Thyroid gland (tissue), 4 donors: Measurements from ENCODE around the gene MTHFD1L. TPM values are rescaled to one million over a fixed set of nuclear protein-coding genes. Genes with fewer than 3 reads are reported as not detected.

Source experiments
- DNase-seq, 2 donors: peaks; one replicate each; pipeline ENCODE4 v3.0.0-alpha.2; 2019
- H3K27ac ChIP-seq, 3 donors: fragments of 200-600 bp; sonication (generic); 1 replicate in 2 of 3; 2 replicates in 1 of 3; pipeline ENCODE4 v1.5.1; 2016 to 2019; ENCODE audit warnings: mild to moderate bottlenecking in 1 of 3, moderate library complexity in 1 of 3
- H3K27me3 ChIP-seq: fragments of 200-600 bp; sonication (generic); one replicate; pipeline ENCODE4 v1.5.1; 2019
- H3K36me3 ChIP-seq, 2 donors: fragments of 200-600 bp; sonication (generic); one replicate each; pipeline ENCODE4 v1.5.1; 2016 to 2019
- H3K4me1 ChIP-seq, 2 donors: fragments of 200-600 bp; sonication (generic); one replicate each; pipeline ENCODE4 v1.5.1; 2017 to 2019
- H3K4me3 ChIP-seq, 3 donors: fragments of 200-600 bp; sonication (generic); replicated peaks in 1 of 3; 1 replicate in 2 of 3; 2 replicates in 1 of 3; pipeline ENCODE4 v1.5.1; 2016; ENCODE audit warnings: mild to moderate bottlenecking in 1 of 3
- H3K9me3 ChIP-seq: fragments of 200-600 bp; sonication (generic); one replicate; pipeline ENCODE4 v1.5.1; 2017
- CTCF ChIP-seq, 6 experiments: fragments of 200-600 bp in 3 of 6; fragments of 450-650 bp in 3 of 6; sonication (generic) in 3 of 6; IDR thresholded peaks; one replicate each; pipeline ENCODE4 v1.5.1; 2016 to 2019; ENCODE audit warnings: antibody characterized with exemption in 6 of 6, mild to moderate bottlenecking in 2 of 6, inconsistent platforms in 1 of 6, moderate library complexity in 1 of 6
- POLR2A ChIP-seq, 2 donors: fragments of 450-650 bp; IDR thresholded peaks; one replicate each; pipeline ENCODE4 v1.6.1; 2017; ENCODE audit warnings: antibody characterized with exemption in 2 of 2, mild to moderate bottlenecking in 2 of 2, moderate library complexity in 1 of 2
- WGBS, 2 donors: methylation state at CpG; one replicate each; pipeline ENCODE4 v1.1.5; 2017; 5-methylcytosine and 5-hydroxymethylcytosine counted together
- intact Hi-C: fragments of 100-400 bp; cut with DNase I; formaldehyde crosslinking; loops from one replicate; pipeline ENCODE4 v1.15.1; 2023
- total RNA-seq, 4 donors: library from RNA; depleted of rRNA; stranded (reverse); fragments of >200 nt; gene quantifications; one replicate each; pipeline ENCODE4 v1.2.3, GENCODE V29; 2016

MTHFD1L gene
- total RNA-seq, 4 donors from 2014 or later = 8.7 to 14.6 (median 11.0) TPM

- no peaks in the 10 kb centered on the region for H3K9me3 ChIP-seq
- 34 to 49% methylated on average over 4 of the region's 4 CpGs for WGBS, 2 donors
- TF ChIP-seq POLR2A (IDR thresholded peaks at IDR 0.05) (no peak), CTCF (IDR thresholded peaks at IDR 0.05) (no peak)
- H3K4me1 ChIP-seq = peaks cover 0 to 12% of the 10 kb centered on the region in 2 donors
- H3K27me3 ChIP-seq = no peaks in the 10 kb centered on the region
- H3K27ac ChIP-seq = no peak overlapping the region
- no peaks in the 10 kb centered on the region for H3K36me3 ChIP-seq
- intact Hi-C loops = no loop called here
- H3K4me3 ChIP-seq = no peak overlapping the region
- no peak for DNase-seq
Measured at GRCh38 chr6:151096255-151096612, 230.7 kb downstream of the MTHFD1L start.

DNA sequence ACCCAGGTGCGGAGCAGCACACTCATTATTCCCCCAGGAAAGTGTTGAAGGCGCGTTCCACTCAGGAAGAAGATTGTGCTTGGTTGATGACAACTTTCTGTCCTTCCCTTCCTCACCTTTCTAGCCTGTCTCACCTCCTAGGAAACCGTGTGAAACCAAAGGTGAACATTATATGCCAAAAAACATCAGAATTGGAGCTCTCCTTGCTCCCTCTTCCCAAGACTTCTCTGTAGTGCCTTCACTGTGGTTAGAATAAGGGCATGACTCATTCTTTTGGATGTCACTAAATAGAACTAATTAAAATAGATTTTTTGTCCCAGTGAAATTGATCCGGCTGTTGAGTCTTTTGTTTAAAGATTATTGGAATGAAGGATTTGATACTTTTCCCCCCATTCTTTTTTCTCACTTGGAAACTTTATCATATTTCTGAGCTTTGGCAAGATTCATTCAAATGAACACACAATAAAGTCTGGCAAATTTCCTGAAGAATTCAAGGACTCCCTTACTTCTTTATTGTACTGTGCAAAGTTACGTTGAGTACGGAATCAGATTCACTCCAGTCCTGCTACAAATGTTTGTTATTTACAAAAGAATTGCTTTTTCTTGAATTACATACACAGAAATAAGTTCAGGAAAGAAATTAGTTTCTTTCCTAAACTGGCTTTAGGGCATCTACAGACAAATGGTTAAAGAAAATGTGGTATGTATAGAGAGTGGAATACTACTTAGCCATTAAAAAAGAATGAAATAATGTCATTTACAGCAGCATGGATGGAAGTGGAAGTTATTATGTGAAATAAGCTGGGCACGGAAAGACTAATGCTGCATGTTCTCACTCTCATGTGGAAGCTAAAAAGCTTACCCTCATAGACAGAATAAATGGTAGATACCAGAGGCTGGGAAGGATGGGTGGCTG lies 231.4 kb downstream of the MTHFD1L start:
- WGBS, 2 donors = 85 to 89% methylated on average over 8 of the region's 8 CpGs
- no peak overlapping the region for H3K27ac ChIP-seq
- no peaks in the 10 kb centered on the region for H3K27me3 ChIP-seq
- DNase-seq = no peak
- no peaks in the 10 kb centered on the region for H3K9me3 ChIP-seq
- intact Hi-C loops = no loop called here
- H3K4me1 ChIP-seq = peaks cover 0 to 12% of the 10 kb centered on the region in 2 donors
- H3K4me3 ChIP-seq = no peak overlapping the region
- TF ChIP-seq POLR2A (IDR thresholded peaks at IDR 0.05) (no peak), CTCF (IDR thresholded peaks at IDR 0.05) (no peak)
- no peaks in the 10 kb centered on the region for H3K36me3 ChIP-seq

GRCh38 chr6:151098166-151098565 lies 232.7 kb downstream of the MTHFD1L start:
- no peaks in the 10 kb centered on the region for H3K36me3 ChIP-seq
- intact Hi-C loops = no loop called here
- H3K27me3 ChIP-seq = no peaks in the 10 kb centered on the region
- no peak overlapping the region for H3K27ac ChIP-seq
- TF ChIP-seq CTCF (IDR thresholded peaks at IDR 0.05) (no peak), POLR2A (IDR thresholded peaks at IDR 0.05) (no peak)
- 94% methylated on average over 4 of the region's 4 CpGs for WGBS, 2 donors
- DNase-seq = no peak
- H3K4me3 ChIP-seq = no peak overlapping the region
- H3K9me3 ChIP-seq = no peaks in the 10 kb centered on the region
- H3K4me1 ChIP-seq = peaks cover 0 to 16% of the 10 kb centered on the region in 2 donors

DNA sequence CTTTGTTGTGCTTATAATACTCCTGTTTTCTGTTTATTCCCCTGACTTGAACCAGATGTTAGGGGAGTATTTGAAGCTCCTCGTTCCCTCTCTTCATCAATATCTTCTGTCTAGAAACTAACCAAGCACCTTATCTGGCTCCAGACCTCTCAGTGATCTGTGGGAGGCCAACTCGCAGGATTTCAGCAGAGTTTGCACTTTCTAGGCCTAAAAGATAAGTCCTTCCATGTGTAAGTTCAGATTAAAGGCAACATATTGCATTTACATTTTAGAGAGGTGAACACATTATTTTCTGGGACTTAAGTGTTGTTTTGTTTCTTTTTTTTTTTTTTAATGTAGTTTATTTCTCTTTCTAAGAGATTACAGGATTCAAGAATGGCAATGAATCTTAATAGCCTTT lies 234.8 kb downstream of the MTHFD1L start:
- intact Hi-C loops = no loop called here
- Histone ChIP-seq H3K9me3 (no peaks in the 10 kb centered on the region), H3K4me1 (peaks cover 0 to 16% of the 10 kb centered on the region in 2 donors), H3K4me3 (no peak overlapping the region), H3K27me3 (no peaks in the 10 kb centered on the region), H3K27ac (no peak overlapping the region), H3K36me3 (no peaks in the 10 kb centered on the region)
- no peak for TF ChIP-seq CTCF (IDR thresholded peaks at IDR 0.05)
- TF ChIP-seq POLR2A (IDR thresholded peaks at IDR 0.05) = no peak
- DNase-seq = no peak
- 92 to 95% methylated on average over 2 of the region's 2 CpGs for WGBS, 2 donors

DNA sequence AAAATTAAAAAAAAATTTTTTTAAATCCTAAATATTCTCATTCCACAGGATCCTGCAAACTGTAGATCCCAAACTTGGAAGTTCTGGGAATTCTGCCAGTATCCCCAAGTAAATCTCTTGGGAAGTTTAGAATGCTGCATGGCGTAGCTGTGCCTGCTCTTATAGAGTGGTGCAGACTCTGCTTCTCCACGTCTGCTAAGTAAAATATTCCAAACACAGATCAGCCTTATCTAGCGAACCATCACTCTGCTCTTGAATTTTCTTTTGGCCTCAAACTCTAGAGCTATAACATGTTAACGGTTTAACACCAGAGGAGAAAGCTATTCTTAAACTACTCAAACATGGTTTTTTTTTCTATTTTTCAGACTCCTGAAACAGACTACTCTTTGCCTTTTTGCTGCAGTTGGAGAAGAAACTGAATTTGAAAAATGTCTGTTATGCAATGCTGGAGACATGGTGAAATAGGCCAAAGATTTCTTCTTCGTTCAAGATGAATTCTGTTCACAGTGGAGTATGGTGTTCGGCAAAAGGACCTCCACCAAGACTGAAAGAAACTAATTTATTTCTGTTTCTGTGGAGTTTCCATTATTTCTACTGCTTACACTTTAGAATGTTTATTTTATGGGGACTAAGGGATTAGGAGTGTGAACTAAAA lies 235.8 kb downstream of the MTHFD1L start:
- 62 to 66% methylated on average over 6 of the region's 6 CpGs for WGBS, 2 donors
- intact Hi-C loops = no loop called here
- H3K9me3 ChIP-seq = no peaks in the 10 kb centered on the region
- no peaks in the 10 kb centered on the region for H3K36me3 ChIP-seq
- no peak for DNase-seq
- TF ChIP-seq CTCF (IDR thresholded peaks at IDR 0.05) (no peak), POLR2A (IDR thresholded peaks at IDR 0.05) (no peak)
- H3K27ac ChIP-seq = peak overlapping the region in 2 of 3 donors; percentile 15 to 51
- no peaks in the 10 kb centered on the region for H3K27me3 ChIP-seq
- H3K4me3 ChIP-seq = no peak overlapping the region
- peaks cover 0 to 8% of the 10 kb centered on the region in 2 donors for H3K4me1 ChIP-seq
